ENCODE measurements around the gene IGFN1. TPM values are rescaled to one million over a fixed set of nuclear protein-coding genes. Genes with fewer than 3 reads are reported as not detected.

IGFN1 gene
- total and polyA plus RNA-seq, 2 of the 8 experiments (the other 6 are each of a cell fraction or from before 2014, with no cell fraction given): not detected

- TF ChIP-seq, protein P1, sequence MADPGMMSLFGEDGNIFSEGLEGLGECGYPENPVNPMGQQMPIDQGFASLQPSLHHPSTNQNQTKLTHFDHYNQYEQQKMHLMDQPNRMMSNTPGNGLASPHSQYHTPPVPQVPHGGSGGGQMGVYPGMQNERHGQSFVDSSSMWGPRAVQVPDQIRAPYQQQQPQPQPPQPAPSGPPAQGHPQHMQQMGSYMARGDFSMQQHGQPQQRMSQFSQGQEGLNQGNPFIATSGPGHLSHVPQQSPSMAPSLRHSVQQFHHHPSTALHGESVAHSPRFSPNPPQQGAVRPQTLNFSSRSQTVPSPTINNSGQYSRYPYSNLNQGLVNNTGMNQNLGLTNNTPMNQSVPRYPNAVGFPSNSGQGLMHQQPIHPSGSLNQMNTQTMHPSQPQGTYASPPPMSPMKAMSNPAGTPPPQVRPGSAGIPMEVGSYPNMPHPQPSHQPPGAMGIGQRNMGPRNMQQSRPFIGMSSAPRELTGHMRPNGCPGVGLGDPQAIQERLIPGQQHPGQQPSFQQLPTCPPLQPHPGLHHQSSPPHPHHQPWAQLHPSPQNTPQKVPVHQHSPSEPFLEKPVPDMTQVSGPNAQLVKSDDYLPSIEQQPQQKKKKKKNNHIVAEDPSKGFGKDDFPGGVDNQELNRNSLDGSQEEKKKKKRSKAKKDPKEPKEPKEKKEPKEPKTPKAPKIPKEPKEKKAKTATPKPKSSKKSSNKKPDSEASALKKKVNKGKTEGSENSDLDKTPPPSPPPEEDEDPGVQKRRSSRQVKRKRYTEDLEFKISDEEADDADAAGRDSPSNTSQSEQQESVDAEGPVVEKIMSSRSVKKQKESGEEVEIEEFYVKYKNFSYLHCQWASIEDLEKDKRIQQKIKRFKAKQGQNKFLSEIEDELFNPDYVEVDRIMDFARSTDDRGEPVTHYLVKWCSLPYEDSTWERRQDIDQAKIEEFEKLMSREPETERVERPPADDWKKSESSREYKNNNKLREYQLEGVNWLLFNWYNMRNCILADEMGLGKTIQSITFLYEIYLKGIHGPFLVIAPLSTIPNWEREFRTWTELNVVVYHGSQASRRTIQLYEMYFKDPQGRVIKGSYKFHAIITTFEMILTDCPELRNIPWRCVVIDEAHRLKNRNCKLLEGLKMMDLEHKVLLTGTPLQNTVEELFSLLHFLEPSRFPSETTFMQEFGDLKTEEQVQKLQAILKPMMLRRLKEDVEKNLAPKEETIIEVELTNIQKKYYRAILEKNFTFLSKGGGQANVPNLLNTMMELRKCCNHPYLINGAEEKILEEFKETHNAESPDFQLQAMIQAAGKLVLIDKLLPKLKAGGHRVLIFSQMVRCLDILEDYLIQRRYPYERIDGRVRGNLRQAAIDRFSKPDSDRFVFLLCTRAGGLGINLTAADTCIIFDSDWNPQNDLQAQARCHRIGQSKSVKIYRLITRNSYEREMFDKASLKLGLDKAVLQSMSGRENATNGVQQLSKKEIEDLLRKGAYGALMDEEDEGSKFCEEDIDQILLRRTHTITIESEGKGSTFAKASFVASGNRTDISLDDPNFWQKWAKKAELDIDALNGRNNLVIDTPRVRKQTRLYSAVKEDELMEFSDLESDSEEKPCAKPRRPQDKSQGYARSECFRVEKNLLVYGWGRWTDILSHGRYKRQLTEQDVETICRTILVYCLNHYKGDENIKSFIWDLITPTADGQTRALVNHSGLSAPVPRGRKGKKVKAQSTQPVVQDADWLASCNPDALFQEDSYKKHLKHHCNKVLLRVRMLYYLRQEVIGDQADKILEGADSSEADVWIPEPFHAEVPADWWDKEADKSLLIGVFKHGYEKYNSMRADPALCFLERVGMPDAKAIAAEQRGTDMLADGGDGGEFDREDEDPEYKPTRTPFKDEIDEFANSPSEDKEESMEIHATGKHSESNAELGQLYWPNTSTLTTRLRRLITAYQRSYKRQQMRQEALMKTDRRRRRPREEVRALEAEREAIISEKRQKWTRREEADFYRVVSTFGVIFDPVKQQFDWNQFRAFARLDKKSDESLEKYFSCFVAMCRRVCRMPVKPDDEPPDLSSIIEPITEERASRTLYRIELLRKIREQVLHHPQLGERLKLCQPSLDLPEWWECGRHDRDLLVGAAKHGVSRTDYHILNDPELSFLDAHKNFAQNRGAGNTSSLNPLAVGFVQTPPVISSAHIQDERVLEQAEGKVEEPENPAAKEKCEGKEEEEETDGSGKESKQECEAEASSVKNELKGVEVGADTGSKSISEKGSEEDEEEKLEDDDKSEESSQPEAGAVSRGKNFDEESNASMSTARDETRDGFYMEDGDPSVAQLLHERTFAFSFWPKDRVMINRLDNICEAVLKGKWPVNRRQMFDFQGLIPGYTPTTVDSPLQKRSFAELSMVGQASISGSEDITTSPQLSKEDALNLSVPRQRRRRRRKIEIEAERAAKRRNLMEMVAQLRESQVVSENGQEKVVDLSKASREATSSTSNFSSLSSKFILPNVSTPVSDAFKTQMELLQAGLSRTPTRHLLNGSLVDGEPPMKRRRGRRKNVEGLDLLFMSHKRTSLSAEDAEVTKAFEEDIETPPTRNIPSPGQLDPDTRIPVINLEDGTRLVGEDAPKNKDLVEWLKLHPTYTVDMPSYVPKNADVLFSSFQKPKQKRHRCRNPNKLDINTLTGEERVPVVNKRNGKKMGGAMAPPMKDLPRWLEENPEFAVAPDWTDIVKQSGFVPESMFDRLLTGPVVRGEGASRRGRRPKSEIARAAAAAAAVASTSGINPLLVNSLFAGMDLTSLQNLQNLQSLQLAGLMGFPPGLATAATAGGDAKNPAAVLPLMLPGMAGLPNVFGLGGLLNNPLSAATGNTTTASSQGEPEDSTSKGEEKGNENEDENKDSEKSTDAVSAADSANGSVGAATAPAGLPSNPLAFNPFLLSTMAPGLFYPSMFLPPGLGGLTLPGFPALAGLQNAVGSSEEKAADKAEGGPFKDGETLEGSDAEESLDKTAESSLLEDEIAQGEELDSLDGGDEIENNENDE (IDR thresholded peaks at IDR 0.05; ENCODE audit: insufficient replicate concordance, low read length): no peak
- no peak for TF ChIP-seq RBBP5 (IDR thresholded peaks at IDR 0.05; ENCODE audit: borderline replicate concordance, low read depth, low read length)
- TF ChIP-seq EP300 (IDR thresholded peaks at IDR 0.05; ENCODE audit: borderline replicate concordance in 1 of 2, low read depth in 2 of 2, low read length in 2 of 2): no peak
- no peak for TF ChIP-seq SIX5 (IDR thresholded peaks at IDR 0.05; ENCODE audit: low read depth, low read length)
- TF ChIP-seq MAX (IDR thresholded peaks at IDR 0.05): no peak
- no peak for TF ChIP-seq YY1 (IDR thresholded peaks at IDR 0.05; ENCODE audit: low read depth, low read length)
- no peak for TF ChIP-seq RAD21 (IDR thresholded peaks at IDR 0.05 in 1 of 2, conservative IDR thresholded peaks at IDR 0.05 in 1 of 2; ENCODE audit: low read depth in 2 of 2, low read length in 2 of 2)
- no peak for TF ChIP-seq BCL11A (IDR thresholded peaks at IDR 0.05; ENCODE audit: low read depth in 2 of 2, low read length in 2 of 2)
- no peak for TF ChIP-seq NANOG (IDR thresholded peaks at IDR 0.05; ENCODE audit: insufficient read depth, low read depth, low read length, poor library complexity, severe bottlenecking)
- no peak for TF ChIP-seq ASH2L (IDR thresholded peaks at IDR 0.05; ENCODE audit: low read length)
- no peak for TF ChIP-seq POU5F1 (IDR thresholded peaks at IDR 0.05; ENCODE audit: low read depth, low read length)
These were observed 8.0 kb downstream of the IGFN1 start (continued) for GRCh38 chr1:201198598-201198997.

All from H1 (cell line).